Mesenchymal stem cell (in vitro differentiated cells and primary cell): ENCODE data around the gene PRSS50.

Experiments
- DNase-seq: peaks from one replicate; pipeline ENCODE4 v3.0.0-alpha.2; 2013
- H2AFZ ChIP-seq: one replicate; pipeline ENCODE4 v1.6.1; 2013; ENCODE audit warnings: low read depth, mild to moderate bottlenecking, control low read depth, inconsistent platforms, low read length, moderate library complexity
- H2AK5ac ChIP-seq: 2 replicates; pipeline ENCODE4 v1.6.1; 2013; ENCODE audit warnings: low read length, moderate library complexity, mild to moderate bottlenecking, inconsistent platforms; ENCODE audit not compliant: severe bottlenecking
- H2BK120ac ChIP-seq: one replicate; pipeline ENCODE4 v1.6.1; 2013; ENCODE audit warnings: low read depth, mild to moderate bottlenecking, inconsistent platforms, low read length, moderate library complexity
- H2BK12ac ChIP-seq, 2 experiments: one replicate each; pipeline ENCODE4 v1.6.1; 2013; ENCODE audit warnings: inconsistent platforms in 2 of 2, low read length in 2 of 2, mild to moderate bottlenecking in 2 of 2, moderate library complexity in 2 of 2, control low read depth in 1 of 2
- H2BK15ac ChIP-seq: one replicate; pipeline ENCODE4 v1.6.1; 2013; ENCODE audit warnings: mild to moderate bottlenecking, low read depth, inconsistent platforms; ENCODE audit not compliant: poor library complexity, severe bottlenecking
- H2BK5ac ChIP-seq: 2 replicates; pipeline ENCODE4 v1.6.1; 2013; ENCODE audit warnings: low read depth, mild to moderate bottlenecking, low read length, control low read depth, inconsistent platforms; ENCODE audit not compliant: poor library complexity, severe bottlenecking
- H3K14ac ChIP-seq, 2 experiments: one replicate each; pipeline ENCODE4 v1.6.1; 2013; ENCODE audit warnings: inconsistent platforms in 2 of 2, low read length in 2 of 2, control low read depth in 1 of 2, mild to moderate bottlenecking in 1 of 2, moderate library complexity in 1 of 2
- H3K18ac ChIP-seq, 2 experiments: one replicate each; pipeline ENCODE4 v1.6.1; 2013; ENCODE audit warnings: inconsistent platforms in 2 of 2, low read length in 2 of 2, control low read depth in 1 of 2, low read depth in 1 of 2, mild to moderate bottlenecking in 1 of 2
- H3K23ac ChIP-seq, 2 experiments: one replicate each; pipeline ENCODE4 v1.6.1; 2013; ENCODE audit warnings: inconsistent platforms in 2 of 2, low read length in 2 of 2, mild to moderate bottlenecking in 2 of 2, moderate library complexity in 2 of 2, control low read depth in 1 of 2
- H3K27ac ChIP-seq: 2 replicates; pipeline ENCODE4 v1.5.1; 2013; ENCODE audit warnings: mild to moderate bottlenecking, moderate library complexity, low read length, control low read depth, inconsistent platforms; ENCODE audit not compliant: poor library complexity, severe bottlenecking
- H3K27me3 ChIP-seq, 2 experiments: 2 replicates each; pipeline versions ENCODE4 v1.6.1 to v1.7.0; 2013; ENCODE audit warnings: low read length in 2 of 2, mild to moderate bottlenecking in 2 of 2, moderate library complexity in 2 of 2, control low read depth in 1 of 2, inconsistent platforms in 1 of 2; ENCODE audit not compliant: control insufficient read depth in 1 of 2, insufficient read depth in 1 of 2
- H3K36me3 ChIP-seq, 2 experiments: 2 replicates each; pipeline versions ENCODE4 v1.6.1 to v1.7.0; 2013; ENCODE audit warnings: low read length in 2 of 2, control low read depth in 1 of 2, inconsistent platforms in 1 of 2, low read depth in 1 of 2, mild to moderate bottlenecking in 1 of 2; ENCODE audit not compliant: insufficient read depth in 2 of 2, control insufficient read depth in 1 of 2
- H3K4ac ChIP-seq, 2 experiments: one replicate each; pipeline ENCODE4 v1.6.1; 2013; ENCODE audit warnings: inconsistent platforms in 2 of 2, low read length in 2 of 2, mild to moderate bottlenecking in 2 of 2, moderate library complexity in 2 of 2, control low read depth in 1 of 2, low read depth in 1 of 2
- H3K4me1 ChIP-seq: 2 replicates; pipeline ENCODE4 v1.6.1; 2013; ENCODE audit warnings: low read depth, low read length, control low read depth; ENCODE audit not compliant: control insufficient read depth, insufficient read depth
- H3K4me2 ChIP-seq: 2 replicates; pipeline ENCODE4 v1.6.1; 2013; ENCODE audit warnings: low read length, mild to moderate bottlenecking, inconsistent platforms; ENCODE audit not compliant: poor library complexity, severe bottlenecking
- H3K4me3 ChIP-seq, 2 experiments: 2 replicates each; pipeline versions ENCODE4 v1.5.1 to v1.7.0; 2013; ENCODE audit warnings: low read length in 2 of 2, mild to moderate bottlenecking in 2 of 2, control low read depth in 1 of 2, low read depth in 1 of 2; ENCODE audit not compliant: insufficient read depth in 1 of 2
- H3K79me1 ChIP-seq: replicated peaks from 2 replicates; pipeline ENCODE4 v1.6.1; 2013; ENCODE audit warnings: mild to moderate bottlenecking, control low read depth, low read length, inconsistent platforms; ENCODE audit not compliant: poor library complexity, severe bottlenecking
- H3K9ac ChIP-seq: 2 replicates; pipeline ENCODE4 v1.7.0; 2013; ENCODE audit warnings: mild to moderate bottlenecking, low read length, moderate library complexity
- H3K9me3 ChIP-seq: 2 replicates; pipeline ENCODE4 v1.7.0; 2013; ENCODE audit warnings: mild to moderate bottlenecking, low read length; ENCODE audit not compliant: control insufficient read depth
- H4K8ac ChIP-seq: one replicate; pipeline ENCODE4 v1.6.1; 2013; ENCODE audit warnings: inconsistent platforms, mild to moderate bottlenecking, low read length, moderate library complexity
- H4K91ac ChIP-seq: one replicate; pipeline ENCODE4 v1.6.1; 2013; ENCODE audit warnings: mild to moderate bottlenecking, low read length, inconsistent platforms
- WGBS: methylation state at CpG from one replicate; pipeline ENCODE4 v1.1.7; 2013; ENCODE audit warnings: mixed read lengths; 5-methylcytosine and 5-hydroxymethylcytosine counted together

PRSS50 gene

GRCh38 chr3:46749129-46749528, 31.5 kb upstream of the PRSS50 start:
- Histone ChIP-seq H4K91ac (no peak overlapping the region), H3K18ac (no peak overlapping the region), H3K4me2 (no peak overlapping the region), H2AFZ (no peak overlapping the region), H3K27ac (no peak overlapping the region), H3K23ac (no peak overlapping the region), H3K9ac (no peak overlapping the region), H2BK120ac (no peak overlapping the region), H3K79me1 (no peaks in the 10 kb centered on the region), H2BK15ac (no peak overlapping the region), H2AK5ac (no peak overlapping the region), H3K27me3 (peaks cover 25 to 47% of the 10 kb centered on the region in 2 experiments), H3K4ac (no peak overlapping the region), H2BK12ac (no peak overlapping the region), H3K9me3 (no peaks in the 10 kb centered on the region), H4K8ac (no peak overlapping the region), H3K4me1 (no peaks in the 10 kb centered on the region), H3K14ac (no peak overlapping the region), H2BK5ac (no peak overlapping the region), H3K4me3 (no peak overlapping the region), H3K36me3 (no peaks in the 10 kb centered on the region)
- WGBS, result 88% methylated on average over 4 of the region's 4 CpGs
- no peak for DNase-seq

GRCh38 chr3:46748170-46748569, 30.5 kb upstream of the PRSS50 start:
- Histone ChIP-seq H3K4ac (no peak overlapping the region), H2BK120ac (no peak overlapping the region), H3K4me2 (no peak overlapping the region), H2AFZ (no peak overlapping the region), H3K36me3 (no peaks in the 10 kb centered on the region), H3K9ac (no peak overlapping the region), H3K4me3 (no peak overlapping the region), H3K27me3 (peaks cover 24 to 55% of the 10 kb centered on the region in 2 experiments), H3K27ac (no peak overlapping the region), H3K23ac (no peak overlapping the region), H3K18ac (no peak overlapping the region), H4K8ac (no peak overlapping the region), H2BK5ac (no peak overlapping the region), H3K14ac (no peak overlapping the region), H4K91ac (no peak overlapping the region), H3K4me1 (no peaks in the 10 kb centered on the region), H3K79me1 (no peaks in the 10 kb centered on the region), H2AK5ac (no peak overlapping the region), H2BK12ac (no peak overlapping the region), H2BK15ac (no peak overlapping the region), H3K9me3 (no peaks in the 10 kb centered on the region)
- no peak for DNase-seq
- 84% methylated on average over 2 of the region's 2 CpGs for WGBS

- no peak overlapping the region for H2AFZ ChIP-seq
- DNase-seq, result no peak
- peaks cover 18 to 55% of the 10 kb centered on the region in 2 experiments for H3K27me3 ChIP-seq
- no peak overlapping the region for H3K4me2 ChIP-seq
- no peak overlapping the region for H2BK15ac ChIP-seq
- H2AK5ac ChIP-seq, result no peak overlapping the region
- no peak overlapping the region for H3K14ac ChIP-seq
- H2BK120ac ChIP-seq, result no peak overlapping the region
- no peaks in the 10 kb centered on the region for H3K79me1 ChIP-seq
- H2BK5ac ChIP-seq, result no peak overlapping the region
- no peak overlapping the region for H3K9ac ChIP-seq
- no peak overlapping the region for H4K8ac ChIP-seq
- no peaks in the 10 kb centered on the region for H3K36me3 ChIP-seq
- H2BK12ac ChIP-seq, result no peak overlapping the region
- H3K4me1 ChIP-seq, result no peaks in the 10 kb centered on the region
- no peak overlapping the region for H4K91ac ChIP-seq
- no peaks in the 10 kb centered on the region for H3K9me3 ChIP-seq
- H3K23ac ChIP-seq, result no peak overlapping the region
- no peak overlapping the region for H3K27ac ChIP-seq
- no peak overlapping the region for H3K18ac ChIP-seq
- H3K4me3 ChIP-seq, result no peak overlapping the region
- H3K4ac ChIP-seq, result no peak overlapping the region
These were observed 29.0 kb upstream of the PRSS50 start for GRCh38 chr3:46746711-46747110.

DNA sequence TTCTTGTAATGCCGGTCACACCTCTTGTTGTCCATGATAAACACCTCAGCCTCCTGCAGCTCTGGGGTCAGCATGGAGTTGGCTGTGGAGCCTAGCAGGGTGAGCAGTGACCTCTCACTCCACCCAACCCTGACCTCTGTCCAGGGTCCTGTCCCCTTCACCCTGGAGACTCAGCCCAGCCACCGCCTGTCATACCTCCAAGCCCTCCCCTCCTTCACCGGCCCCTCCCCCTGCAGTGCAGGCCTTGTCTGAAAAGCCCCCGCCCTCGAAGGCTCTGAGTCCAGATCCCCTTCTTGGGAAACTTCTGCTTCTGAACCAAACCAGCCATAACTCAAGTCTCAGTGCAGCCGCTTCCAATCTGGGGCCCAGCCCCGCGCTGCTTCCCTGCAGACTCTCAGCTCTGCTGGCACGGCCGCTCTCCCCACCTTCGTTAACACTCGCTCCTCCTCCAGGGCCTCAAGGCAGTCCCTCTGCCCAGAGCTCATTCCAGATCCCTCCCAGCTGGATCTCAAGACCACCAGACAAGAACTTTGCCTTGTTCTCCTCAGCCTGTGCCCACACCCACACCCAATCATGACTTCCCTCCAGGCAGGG, 25.4 kb upstream of the PRSS50 start:
- H3K79me1 ChIP-seq, result no peaks in the 10 kb centered on the region
- H3K9me3 ChIP-seq, result no peaks in the 10 kb centered on the region
- peaks cover 5 to 35% of the 10 kb centered on the region in 2 experiments for H3K27me3 ChIP-seq
- no peak overlapping the region for H3K4me3 ChIP-seq
- H2AK5ac ChIP-seq, result no peak overlapping the region
- H4K91ac ChIP-seq, result no peak overlapping the region
- H2BK5ac ChIP-seq, result no peak overlapping the region
- H2BK12ac ChIP-seq, result no peak overlapping the region
- H3K4me2 ChIP-seq, result no peak overlapping the region
- H3K4me1 ChIP-seq, result no peaks in the 10 kb centered on the region
- no peak overlapping the region for H2BK120ac ChIP-seq
- no peak overlapping the region for H3K4ac ChIP-seq
- WGBS, result 65% methylated on average over 12 of the region's 12 CpGs
- H2AFZ ChIP-seq, result no peak overlapping the region
- H3K27ac ChIP-seq, result no peak overlapping the region
- DNase-seq, result no peak
- H3K18ac ChIP-seq, result no peak overlapping the region
- no peak overlapping the region for H3K9ac ChIP-seq
- H3K23ac ChIP-seq, result no peak overlapping the region
- H4K8ac ChIP-seq, result no peak overlapping the region
- no peaks in the 10 kb centered on the region for H3K36me3 ChIP-seq
- H2BK15ac ChIP-seq, result no peak overlapping the region
- no peak overlapping the region for H3K14ac ChIP-seq
